ENCODE data around the gene BLTP2. TPM values are rescaled to one million over a fixed set of nuclear protein-coding genes. Genes with fewer than 3 reads are reported as not detected.

The BLTP2 gene
- total and polyA plus RNA-seq, 2 of the 13 experiments (the other 11 are each of a cell fraction or from before 2014, with no cell fraction given), result 66.7 to 80.9 TPM

GRCh38 chr17:28661635-28662526 is 16.9 kb upstream of the BLTP2 start, which contains the start of the genes SDF2 and SUPT6H (continued):
- peak; percentile 56 for TF ChIP-seq HMGXB3 (CRISPR knock-in tag; IDR thresholded peaks at IDR 0.05; ENCODE audit: borderline replicate concordance)
- TF ChIP-seq PPARG (CRISPR knock-in tag; conservative IDR thresholded peaks at IDR 0.05), result 0 out of 2 replicates have a peak, but pooled peaks have one; percentile 39
- TF ChIP-seq MXI1 (IDR thresholded peaks at IDR 0.05; ENCODE audit: borderline replicate concordance, low read depth, low read length), result peak; percentile 34; the same call in 1 of the 3 replicates
- no peak for TF ChIP-seq PHF5A (CRISPR knock-in tag; IDR thresholded peaks at IDR 0.05; ENCODE audit: low read depth, unreplicated experiment)
- TF ChIP-seq ATF2 (CRISPR knock-in tag; IDR thresholded peaks at IDR 0.05), result peak; percentile 63
- TF ChIP-seq ZNF776 (CRISPR knock-in tag; IDR thresholded peaks at IDR 0.05), result no peak
- no peak for TF ChIP-seq ZNF773 (CRISPR knock-in tag; IDR thresholded peaks at IDR 0.05; ENCODE audit: borderline replicate concordance)
- TF ChIP-seq CENPX (CRISPR knock-in tag; IDR thresholded peaks at IDR 0.05), result no peak
- TF ChIP-seq PHF20 (CRISPR knock-in tag; IDR thresholded peaks at IDR 0.05), result peak; percentile 94
- TF ChIP-seq YY1 (IDR thresholded peaks at IDR 0.05; ENCODE audit: insufficient read depth, insufficient replicate concordance, low read depth, low read length), result peak; percentile 83
- TF ChIP-seq HOXA7 (CRISPR knock-in tag; IDR thresholded peaks at IDR 0.05), result no peak
- TF ChIP-seq ATF3 (CRISPR knock-in tag; IDR thresholded peaks at IDR 0.05), result 0 out of 2 replicates have a peak, but pooled peaks have one; percentile 22
- TF ChIP-seq POLR2A (IDR thresholded peaks at IDR 0.05; ENCODE audit: insufficient read depth in 1 of 2, low read depth in 2 of 2, low read length in 2 of 2), result peak; percentile 73 to 81
- TF ChIP-seq STAT6 (CRISPR knock-in tag; IDR thresholded peaks at IDR 0.05; ENCODE audit: borderline replicate concordance), result peak; percentile 43; the same call in 1 of the 2 replicates
- TF ChIP-seq ZNF343 (CRISPR knock-in tag; IDR thresholded peaks at IDR 0.05), result peak; percentile 75; the same call in 1 of the 2 replicates
- TF ChIP-seq YEATS2 (CRISPR knock-in tag; IDR thresholded peaks at IDR 0.05; ENCODE audit: borderline replicate concordance), result peak; percentile 90
- TF ChIP-seq ZNF263 (CRISPR knock-in tag; IDR thresholded peaks at IDR 0.05), result peak; percentile 86
- peak; percentile 34; the same call in 1 of the 2 replicates for TF ChIP-seq ZNF224 (CRISPR knock-in tag; IDR thresholded peaks at IDR 0.05)
- 0 out of 2 replicates have a peak, but pooled peaks have one; percentile 69 for TF ChIP-seq ZFP82 (CRISPR knock-in tag; IDR thresholded peaks at IDR 0.05; ENCODE audit: borderline replicate concordance)
- peak; percentile 85 for TF ChIP-seq TGIF2 (CRISPR knock-in tag; IDR thresholded peaks at IDR 0.05)
- TF ChIP-seq ZNF674 (CRISPR knock-in tag; IDR thresholded peaks at IDR 0.05; ENCODE audit: low read depth), result no peak
